ENCODE results near the gene TOR4A. TPM values are rescaled to one million over a fixed set of nuclear protein-coding genes. Genes with fewer than 3 reads are reported as not detected.
"Not testable (repeated sequence)": the region's sequence is repeated elsewhere in the genome, so short reads cannot be mapped to it uniquely, and the experiment has no call there.

Gene TOR4A
- total RNA-seq, 8 experiments from 2014 or later: 0.11 to 14.2 (median 0.71) TPM

DNA sequence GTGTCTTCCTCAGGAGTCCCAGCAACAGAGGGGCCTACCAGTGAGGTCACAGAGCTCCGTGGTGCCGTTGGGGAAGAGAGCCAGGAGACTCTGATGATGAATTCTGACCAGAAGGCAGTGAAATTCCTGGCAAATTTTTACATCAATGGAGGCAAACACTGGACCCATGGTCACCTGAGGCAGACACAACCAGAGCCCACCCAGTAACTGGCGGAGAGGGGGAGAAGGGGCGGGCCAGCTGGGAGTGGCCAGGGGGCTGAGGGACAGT is 26.4 kb upstream of the TOR4A start, which contains the start of gene STPG3:
Gene STPG3 (plus strand): TSS at position 93 of the 268 bp plus-strand sequence. CDS start 1 bp downstream, at position 94.
- peak within 1 kb of the TSS in 1 of 2 donors; percentile 57 for H3K27ac ChIP-seq
- peak in 2 of 8 experiments; percentile 0 to 1 for ATAC-seq (replicated peaks in 6 of 8)
- in situ Hi-C loops (cut with MboI; ENCODE audit: low pct_unique_long_range_greater_than_20kb in 2 of 9, low sequenced_read_pairs in 9 of 9, unreplicated experiment in 9 of 9): no loop called here
- H3K4me3 ChIP-seq: no peak within 1 kb of the TSS
- no CpG with 5 or more reads among the region's 4 CpGs for WGBS, 10 experiments
- H3K4me1 ChIP-seq (replicated peaks in 1 of 2): peaks cover 18 to 37% of the 10 kb centered on the region in 2 donors

DNA sequence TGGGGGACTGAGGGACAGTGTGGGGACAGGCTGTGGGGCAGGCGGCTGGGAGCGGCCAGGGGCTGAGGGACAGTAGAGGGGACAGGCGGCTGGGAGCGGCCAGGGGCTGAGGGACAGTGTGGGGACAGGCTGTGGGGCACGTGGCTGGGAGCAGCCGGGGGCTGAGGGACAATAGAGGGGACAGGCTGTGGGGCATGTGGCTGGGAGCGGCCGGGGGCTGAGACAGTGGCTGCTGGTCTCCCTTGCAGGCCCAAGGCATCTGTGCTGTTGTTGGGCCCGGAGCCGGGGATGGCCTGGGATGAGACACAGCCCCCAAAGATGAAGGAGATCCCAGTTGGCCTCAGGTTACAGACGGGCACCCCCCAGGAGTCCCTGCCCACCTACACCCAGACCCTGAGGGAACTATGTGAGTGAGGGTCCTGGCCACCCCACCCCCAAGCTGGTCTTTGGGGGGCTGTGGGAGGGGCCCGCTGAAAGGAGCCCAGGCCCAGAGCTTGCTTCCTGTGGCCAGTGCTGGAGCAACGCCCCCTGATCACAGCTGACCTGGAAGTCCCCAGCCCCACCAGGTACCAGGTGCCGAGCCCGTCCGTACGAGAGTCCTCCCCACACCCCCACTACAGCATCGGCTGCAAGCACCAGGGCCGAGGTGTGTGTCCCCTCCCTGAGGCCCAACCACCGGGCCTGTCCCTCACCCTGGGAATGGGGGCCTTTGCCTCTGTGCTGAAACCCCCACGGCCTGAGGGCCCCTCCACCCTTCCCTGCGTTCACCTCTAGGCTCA is 25.8 kb upstream of the TOR4A start:
- Histone ChIP-seq H3K4me3 (no peak overlapping the region), H3K4me1 (replicated peaks in 1 of 2) (peaks cover 24 to 42% of the 10 kb centered on the region in 2 donors), H3K27ac (peak overlapping the region in 1 of 2 donors; percentile 57)
- WGBS, 10 experiments: no CpG with 5 or more reads among the region's 22 CpGs
- ATAC-seq (replicated peaks in 6 of 8): peak in 5 of 8 experiments; percentile 42 to 73 (median 50)
- in situ Hi-C loops (cut with MboI; ENCODE audit: low pct_unique_long_range_greater_than_20kb in 2 of 9, low sequenced_read_pairs in 9 of 9, unreplicated experiment in 9 of 9): no loop called here

DNA sequence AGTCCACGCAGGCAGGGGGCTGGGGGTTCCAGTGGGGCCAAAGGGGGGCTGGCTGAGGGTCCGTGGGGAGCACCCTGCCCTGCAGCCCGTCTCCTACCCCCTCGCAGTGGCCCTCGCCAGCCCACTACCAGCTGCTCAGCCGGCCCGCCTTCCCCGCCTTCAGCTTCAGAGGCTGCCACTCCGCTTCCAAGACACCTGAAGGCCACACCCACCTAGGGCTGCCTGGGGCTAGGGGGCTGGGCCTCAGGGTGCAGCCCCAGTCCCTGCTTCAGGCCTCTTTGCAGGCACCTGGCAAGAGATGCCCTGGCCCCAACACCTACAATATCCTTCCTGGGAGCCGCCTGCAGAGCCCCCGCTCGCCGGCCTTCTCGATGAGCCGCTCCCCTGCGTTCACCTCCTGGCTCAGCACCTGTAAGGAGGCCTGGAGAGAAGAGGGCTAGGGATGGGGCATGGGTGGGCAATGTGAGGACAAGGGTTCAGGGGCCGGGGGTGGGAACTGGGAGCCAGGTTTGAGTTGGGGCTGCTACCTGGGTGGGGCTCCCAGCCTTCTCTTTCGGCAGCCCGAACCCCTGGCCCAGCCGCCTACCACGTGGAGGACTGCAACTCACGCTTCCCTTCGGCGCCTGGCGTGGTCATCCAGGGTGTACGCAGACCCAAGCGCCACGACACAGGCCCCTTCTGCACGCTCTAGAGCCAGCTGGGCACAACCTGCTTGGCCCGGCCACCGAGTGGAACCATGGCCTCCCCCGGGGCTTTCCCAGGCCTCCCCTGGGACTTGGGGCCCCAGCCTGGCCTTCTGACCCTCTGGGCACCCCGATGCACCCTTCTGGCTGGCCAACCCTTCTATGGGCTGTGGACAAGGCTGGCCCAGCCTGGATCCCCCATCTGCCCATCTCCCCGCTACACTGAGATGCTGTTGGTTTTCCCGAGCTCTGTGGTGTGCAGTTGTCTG is 24.7 kb upstream of the TOR4A start:
- in situ Hi-C loops (cut with MboI; ENCODE audit: low pct_unique_long_range_greater_than_20kb in 2 of 9, low sequenced_read_pairs in 9 of 9, unreplicated experiment in 9 of 9): no loop called here
- ATAC-seq (replicated peaks in 6 of 8): no peak
- 80 to 92% (median 90%) methylated on average over 1 to 2 of the region's 35 CpGs; no CpG with 5 or more reads in 7 of the 10 experiments for WGBS, 10 experiments
- Histone ChIP-seq H3K4me1 (replicated peaks in 1 of 2) (peaks cover 24 to 34% of the 10 kb centered on the region in 2 donors), H3K27ac (no peak overlapping the region), H3K4me3 (no peak overlapping the region)

DNA sequence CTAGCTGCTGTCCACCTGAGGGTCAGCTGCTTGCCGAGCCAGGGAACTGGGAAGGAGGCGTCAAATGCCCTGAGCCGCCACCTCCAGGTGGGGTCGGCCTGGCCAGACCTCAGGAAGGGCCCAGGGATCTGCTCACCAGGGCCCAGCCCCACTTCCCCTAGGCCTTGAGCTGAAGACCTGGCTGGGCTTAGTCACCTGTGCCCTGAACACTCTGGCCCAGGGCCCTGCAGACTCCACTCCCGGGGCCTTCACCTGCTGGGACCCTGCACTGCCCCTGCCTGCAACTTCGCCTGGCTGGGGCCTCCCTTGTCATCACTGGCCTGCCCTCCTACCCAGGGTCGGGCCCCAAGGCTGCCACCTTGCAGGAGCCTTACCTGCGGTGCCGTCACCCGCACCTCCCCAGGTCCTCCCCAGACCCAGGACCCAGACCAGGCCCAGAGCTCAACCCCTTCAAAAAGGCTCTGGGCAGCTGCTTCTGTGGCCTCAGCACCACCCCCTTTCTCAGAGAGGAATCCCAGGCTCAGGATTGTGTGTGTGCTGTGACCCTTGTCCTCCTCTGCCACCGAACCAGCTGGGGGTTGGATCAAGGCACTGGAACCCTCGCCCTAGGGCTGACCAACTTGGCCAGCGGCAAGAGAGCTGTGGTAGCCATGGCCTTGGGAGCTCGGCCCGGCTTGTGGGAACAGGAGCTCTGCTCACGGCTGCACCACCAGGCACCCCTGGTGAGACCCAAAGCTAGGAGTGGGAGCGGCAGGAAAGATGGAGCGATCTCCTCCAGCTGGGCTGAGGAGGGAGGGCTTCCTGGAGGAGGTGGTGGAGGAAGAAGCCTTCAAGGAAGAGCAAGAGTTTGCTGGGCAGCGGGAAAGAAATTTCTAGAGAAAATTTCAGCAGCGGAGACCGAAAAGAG is 23.6 kb upstream of the TOR4A start:
- Histone ChIP-seq H3K27ac (peak overlapping the region in 1 of 2 donors; percentile 23), H3K4me3 (peak overlapping the region; percentile 61 to 99 (median 77)), H3K4me1 (replicated peaks in 1 of 2) (peaks cover 24 to 34% of the 10 kb centered on the region in 2 donors)
- peak in 1 of 8 experiments; percentile 2 for ATAC-seq (replicated peaks in 6 of 8)
- 0 to 68% (median 38%) methylated on average over 1 to 16 of the region's 21 CpGs; no CpG with 5 or more reads in 4 of the 10 experiments for WGBS, 10 experiments
- in situ Hi-C loops (cut with MboI; ENCODE audit: low pct_unique_long_range_greater_than_20kb in 2 of 9, low sequenced_read_pairs in 9 of 9, unreplicated experiment in 9 of 9): no loop called here

DNA sequence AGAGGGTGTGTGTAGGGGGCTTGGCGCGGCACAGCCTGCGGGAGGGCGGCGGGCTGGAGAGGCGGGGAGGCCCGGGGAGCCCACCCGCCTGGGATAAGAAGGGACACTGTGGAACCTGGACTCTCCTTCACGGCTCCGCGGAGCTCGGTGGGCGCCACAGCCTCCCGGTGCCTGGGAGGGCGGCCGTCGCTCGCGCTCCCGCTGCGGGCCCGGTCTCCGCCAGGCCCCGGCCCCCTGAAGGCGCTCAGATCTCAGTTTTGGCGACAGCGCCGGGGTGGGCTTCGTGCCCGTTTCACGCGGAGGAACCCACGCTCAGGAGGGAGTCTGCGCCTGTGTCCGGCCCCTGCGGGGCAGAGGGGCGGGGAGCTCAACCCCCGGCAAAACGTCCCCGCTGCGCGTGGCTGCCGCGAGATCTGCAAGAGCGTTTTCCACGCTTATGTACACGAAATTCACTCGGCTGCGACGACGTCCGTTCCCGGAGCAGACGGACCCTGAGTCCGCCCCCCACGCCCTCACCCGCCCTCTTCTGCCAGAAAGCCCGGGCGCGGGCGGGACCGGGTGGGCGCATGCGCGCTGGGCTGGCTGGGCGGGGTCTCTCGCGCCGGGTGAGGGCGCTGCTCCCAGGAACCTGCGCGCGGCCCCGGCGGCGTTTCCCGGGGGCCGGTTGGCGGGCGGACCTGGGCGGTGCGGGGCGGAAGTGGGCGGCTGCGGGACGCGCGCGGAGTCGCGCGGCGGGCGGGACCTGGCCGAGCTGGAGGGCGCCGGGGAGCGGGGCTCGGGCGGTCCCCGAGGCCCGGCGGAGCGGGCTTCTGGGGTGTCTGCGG is 22.7 kb upstream of the TOR4A start, which contains the start of gene NELFB:
Gene NELFB (plus strand): TSS at position 704 of the 824 bp plus-strand sequence.
- 0% methylated on average over 2 to 26 of the region's 105 CpGs; no CpG with 5 or more reads in 7 of the 10 experiments for WGBS, 10 experiments
- Histone ChIP-seq H3K4me1 (replicated peaks in 1 of 2) (peaks cover 24 to 34% of the 10 kb centered on the region in 2 donors), H3K4me3 (peak within 1 kb of the TSS; percentile 61 to 99 (median 77)), H3K27ac (peak within 1 kb of the TSS; percentile 40 to 88)
- peak; percentile 77 to 91 (median 83) for ATAC-seq (replicated peaks in 6 of 8)
- in situ Hi-C loops (cut with MboI; ENCODE audit: low pct_unique_long_range_greater_than_20kb in 2 of 9, low sequenced_read_pairs in 9 of 9, unreplicated experiment in 9 of 9): no loop called here

DNA sequence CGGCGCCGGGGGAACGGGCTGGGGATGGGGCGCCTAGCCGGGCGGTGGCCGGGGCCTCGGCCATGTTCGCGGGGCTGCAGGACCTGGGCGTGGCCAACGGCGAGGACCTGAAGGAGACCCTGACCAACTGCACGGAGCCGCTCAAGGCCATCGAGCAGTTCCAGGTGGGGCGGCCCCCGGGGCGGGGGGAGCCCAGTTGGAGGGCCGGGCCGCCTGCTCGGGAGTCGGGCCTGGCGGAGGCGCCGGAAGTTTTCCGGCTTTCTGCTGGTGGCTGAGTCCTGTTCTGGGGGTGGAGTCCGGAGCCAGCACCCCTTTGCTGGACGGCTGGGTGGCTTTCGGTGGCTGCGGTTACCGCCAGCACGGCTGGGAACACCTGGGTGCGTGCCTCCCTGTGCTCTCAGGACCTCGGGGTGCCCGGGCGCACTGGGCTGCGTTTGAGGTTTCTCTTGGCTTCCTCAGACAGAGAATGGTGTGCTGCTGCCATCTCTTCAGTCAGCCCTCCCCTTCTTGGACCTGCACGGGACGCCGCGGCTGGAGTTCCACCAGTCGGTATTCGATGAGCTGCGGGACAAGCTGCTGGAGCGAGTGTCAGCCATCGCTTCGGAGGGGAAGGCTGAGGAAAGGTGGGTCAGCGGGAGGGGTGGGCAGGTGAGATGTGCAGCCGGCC is 21.9 kb upstream of the TOR4A start:
- H3K4me1 ChIP-seq (replicated peaks in 1 of 2): peaks cover 24 to 34% of the 10 kb centered on the region in 2 donors
- WGBS, 10 experiments: 0 to 13% (median 0%) methylated on average over 1 to 16 of the region's 51 CpGs; no CpG with 5 or more reads in 5 of the 10 experiments
- peak overlapping the region; percentile 61 to 99 (median 77) for H3K4me3 ChIP-seq
- in situ Hi-C loops (cut with MboI; ENCODE audit: low pct_unique_long_range_greater_than_20kb in 2 of 9, low sequenced_read_pairs in 9 of 9, unreplicated experiment in 9 of 9): no loop called here
- ATAC-seq (replicated peaks in 6 of 8): peak; percentile 42 to 71 (median 49)
- peak overlapping the region; percentile 40 to 88 for H3K27ac ChIP-seq

DNA sequence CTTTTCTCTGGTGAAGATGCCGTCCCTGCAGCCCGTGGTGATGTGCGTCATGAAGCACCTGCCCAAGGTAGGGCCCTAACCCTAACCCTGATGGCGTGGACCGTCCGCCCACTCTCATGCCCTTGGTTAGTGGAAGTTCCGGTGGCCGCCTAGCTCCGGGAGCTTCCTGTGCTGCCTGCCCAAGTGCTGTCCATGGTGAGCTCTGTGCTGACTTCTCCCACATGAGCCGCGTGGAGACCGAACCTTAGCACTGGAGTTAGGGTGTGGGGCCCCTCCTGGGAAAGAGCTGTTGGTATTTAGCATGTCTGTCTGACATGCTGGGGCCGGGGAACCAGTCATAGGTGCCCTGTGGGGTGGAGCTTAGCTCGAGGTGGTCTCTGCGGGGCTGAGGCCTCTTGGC is 21.2 kb upstream of the TOR4A start:
- Histone ChIP-seq H3K27ac (no peak overlapping the region), H3K4me1 (replicated peaks in 1 of 2) (peaks cover 19 to 26% of the 10 kb centered on the region in 2 donors), H3K4me3 (peak overlapping the region; percentile 61 to 99 (median 77))
- 87 to 100% (median 89%) methylated on average over 2 to 6 of the region's 15 CpGs; no CpG with 5 or more reads in 6 of the 10 experiments for WGBS, 10 experiments
- no peak for ATAC-seq (replicated peaks in 6 of 8)
- in situ Hi-C loops (cut with MboI; ENCODE audit: low pct_unique_long_range_greater_than_20kb in 2 of 9, low sequenced_read_pairs in 9 of 9, unreplicated experiment in 9 of 9): no loop called here

DNA sequence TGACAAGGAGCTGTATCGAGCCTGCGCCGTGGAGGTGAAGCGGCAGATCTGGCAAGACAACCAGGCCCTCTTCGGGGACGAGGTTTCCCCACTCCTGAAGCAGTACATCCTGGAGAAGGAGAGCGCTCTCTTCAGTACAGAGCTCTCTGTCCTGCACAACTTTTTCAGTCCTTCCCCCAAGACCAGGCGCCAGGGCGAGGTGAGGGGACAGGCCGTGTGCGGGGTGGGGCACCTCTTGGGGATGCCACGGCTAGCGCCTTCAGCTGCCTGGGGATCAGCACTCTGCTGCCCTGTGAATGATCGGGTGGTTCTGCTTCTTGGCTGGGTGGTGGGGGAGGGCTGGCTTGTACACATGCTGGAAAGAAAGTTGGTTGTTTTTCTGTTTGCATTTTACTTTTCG is 20.7 kb upstream of the TOR4A start:
- in situ Hi-C loops (cut with MboI; ENCODE audit: low pct_unique_long_range_greater_than_20kb in 2 of 9, low sequenced_read_pairs in 9 of 9, unreplicated experiment in 9 of 9): no loop called here
- no peak for ATAC-seq (replicated peaks in 6 of 8)
- WGBS, 10 experiments: 67 to 100% (median 90%) methylated on average over 1 to 4 of the region's 15 CpGs; no CpG with 5 or more reads in 6 of the 10 experiments
- Histone ChIP-seq H3K4me3 (no peak overlapping the region), H3K27ac (no peak overlapping the region), H3K4me1 (replicated peaks in 1 of 2) (peaks cover 14 to 22% of the 10 kb centered on the region in 2 donors)

DNA sequence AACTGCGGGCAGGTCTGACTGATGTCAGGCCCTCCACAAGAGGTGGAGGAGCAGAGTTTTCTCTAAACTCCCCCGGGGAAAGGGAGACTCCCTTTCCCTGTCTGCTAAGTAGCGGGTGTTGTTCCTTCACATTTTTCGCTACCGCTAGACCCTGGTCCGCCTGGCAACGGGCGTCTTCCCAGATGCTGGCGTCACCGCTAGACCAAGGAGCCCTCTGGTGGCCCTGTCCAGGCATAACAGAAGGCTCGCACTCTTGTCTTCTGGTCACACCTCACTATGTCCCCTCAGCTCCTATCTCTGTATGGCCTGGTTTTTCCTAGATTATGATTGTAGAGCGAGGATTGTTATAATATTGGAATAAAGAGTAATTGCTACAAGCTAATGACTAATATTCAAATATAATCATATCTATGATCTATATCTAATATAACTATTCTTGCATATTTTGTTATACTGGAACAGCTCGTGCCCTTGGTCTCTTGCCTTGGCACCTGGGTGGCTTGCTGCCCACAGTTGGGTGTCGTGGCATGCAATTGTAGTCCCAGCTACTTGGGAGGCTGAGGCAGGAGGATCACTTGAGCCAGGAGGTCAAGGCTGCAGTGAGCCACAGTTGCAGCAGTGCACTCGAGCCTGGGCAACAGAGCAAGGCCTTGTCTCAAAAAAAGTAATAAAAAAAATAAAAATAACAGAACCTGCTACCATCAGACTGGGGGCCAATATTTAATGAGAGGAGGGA is 15.2 kb upstream of the TOR4A start:
- WGBS, 10 experiments: 50 to 100% (median 76%) methylated on average over 1 to 10 of the region's 15 CpGs; no CpG with 5 or more reads in 4 of the 10 experiments
- in situ Hi-C loops (cut with MboI; ENCODE audit: low pct_unique_long_range_greater_than_20kb in 2 of 9, low sequenced_read_pairs in 9 of 9, unreplicated experiment in 9 of 9); H3K4me3 ChIP-seq; H3K27ac ChIP-seq; H3K4me1 ChIP-seq (replicated peaks in 1 of 2): not testable (repeated sequence)
- peak in 1 of 8 experiments; percentile 13 for ATAC-seq (replicated peaks in 6 of 8)

DNA sequence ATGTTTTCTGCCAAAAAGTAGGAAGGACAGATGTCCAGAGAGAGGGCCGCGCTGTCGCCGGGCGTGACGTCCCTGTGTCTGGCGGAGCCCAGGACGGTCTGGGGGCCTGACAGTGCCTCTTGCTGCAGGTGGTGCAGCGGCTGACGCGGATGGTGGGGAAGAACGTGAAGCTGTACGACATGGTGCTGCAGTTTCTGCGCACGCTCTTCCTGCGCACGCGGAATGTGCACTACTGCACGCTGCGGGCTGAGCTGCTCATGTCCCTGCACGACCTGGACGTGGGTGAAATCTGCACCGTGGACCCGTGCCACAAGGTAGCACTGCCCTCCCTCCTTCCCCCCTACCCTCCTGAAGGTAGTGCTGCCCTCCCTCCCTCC is 14.6 kb upstream of the TOR4A start:
- H3K4me1 ChIP-seq (replicated peaks in 1 of 2): peaks cover 0 to 2% of the 10 kb centered on the region in 2 donors
- no peak overlapping the region for H3K27ac ChIP-seq
- WGBS, 10 experiments: 80 to 100% (median 90%) methylated on average over 4 to 12 of the region's 24 CpGs; no CpG with 5 or more reads in 6 of the 10 experiments
- H3K4me3 ChIP-seq: no peak overlapping the region
- peak in 2 of 8 experiments; percentile 5 to 18 for ATAC-seq (replicated peaks in 6 of 8)
- in situ Hi-C loops (cut with MboI; ENCODE audit: low pct_unique_long_range_greater_than_20kb in 2 of 9, low sequenced_read_pairs in 9 of 9, unreplicated experiment in 9 of 9): no loop called here

DNA sequence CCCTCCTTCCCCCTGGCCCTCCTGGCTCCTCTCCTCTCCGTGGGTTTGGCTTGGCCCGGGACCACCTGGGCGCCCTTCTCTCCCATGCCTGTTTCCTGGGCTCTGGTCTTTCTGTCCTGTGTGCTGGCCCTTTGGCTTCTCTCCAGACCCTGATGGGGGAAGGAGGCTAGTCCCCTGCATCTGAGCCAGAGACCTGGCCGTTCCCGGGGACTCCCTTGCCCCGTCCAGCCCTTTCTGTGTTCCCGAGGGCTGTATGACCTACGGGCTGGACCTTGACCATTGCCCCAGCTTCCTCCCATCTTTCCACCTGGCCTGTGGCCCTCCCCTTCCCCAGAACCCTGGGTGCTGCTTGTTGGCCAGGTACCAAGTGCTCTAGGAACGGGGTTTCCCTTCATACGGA is 14.0 kb upstream of the TOR4A start:
- no peak for ATAC-seq (replicated peaks in 6 of 8)
- H3K27ac ChIP-seq: no peak overlapping the region
- in situ Hi-C loops (cut with MboI; ENCODE audit: low pct_unique_long_range_greater_than_20kb in 2 of 9, low sequenced_read_pairs in 9 of 9, unreplicated experiment in 9 of 9): no loop called here
- WGBS, 10 experiments: 33 to 100% (median 94%) methylated on average over 2 to 6 of the region's 10 CpGs; no CpG with 5 or more reads in 7 of the 10 experiments
- H3K4me1 ChIP-seq (replicated peaks in 1 of 2): peaks cover 0 to 2% of the 10 kb centered on the region in 2 donors
- H3K4me3 ChIP-seq: no peak overlapping the region

Data from motor neuron (in vitro differentiated cells).